A549 treated with ZK216348 at 1 μM for 4 hours (cell line): ENCODE measurements around the gene KCNG4. TPM values are rescaled to one million over a fixed set of nuclear protein-coding genes. Genes with fewer than 3 reads are reported as not detected.

Experiments
- total RNA-seq: library from RNA; stranded (reverse); fragments of 200-300 nt; extraction: Qiagen RNA extraction; gene quantifications from 5 replicates; pipeline ENCODE4 v1.2.3, GENCODE V29; 2022; ENCODE audit warnings: low read depth

KCNG4 gene
- total RNA-seq, result not detected in 5 replicates

DNA sequence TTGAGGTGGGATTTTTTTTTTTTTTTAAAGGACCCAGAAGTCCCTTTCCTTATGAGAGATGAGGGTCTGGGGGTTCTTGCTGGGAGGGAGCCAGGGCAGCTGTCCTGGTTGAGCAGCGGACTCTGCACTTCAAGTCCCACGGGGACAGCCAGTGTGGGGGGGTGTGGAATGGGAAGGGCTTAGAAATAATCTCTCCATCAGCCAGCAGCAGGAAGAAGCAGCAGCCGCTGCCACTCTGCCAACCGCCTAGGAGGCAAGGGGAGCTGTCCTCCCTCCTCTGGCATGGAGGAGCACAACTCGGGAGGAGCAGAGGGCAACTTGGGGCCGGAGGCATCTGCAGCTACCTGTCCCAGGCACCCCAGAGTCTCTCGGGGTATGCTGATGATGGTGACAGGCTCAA is at the start of gene KCNG4:
TSS of gene KCNG4 (minus strand) at position 104 of the 400 bp plus-strand sequence. CDS start 2,527 bp downstream, outside the sequence.

GRCh38 chr16:84190731-84191388 is 49.0 kb downstream of the KCNG4 start, which contains the start of gene ADAD2:
ADAD2 (plus strand) TSS chr16:84191157; CDS start chr16:84191231, 74 bp downstream.

GRCh38 chr16:84186685-84187437 is 53.0 kb downstream of the KCNG4 start, which contains the start of gene TAF1C:
TAF1C (minus strand) TSS chr16:84187057; CDS start chr16:84184988, 2,069 bp downstream.

Other genes starting within 250 kb of the KCNG4 start
- gene SLC38A8, start 197.2 kb downstream of the KCNG4 start, total RNA-seq, result not detected in 5 replicates
- gene MBTPS1, start 123.1 kb downstream of the KCNG4 start, total RNA-seq, result 34.2 to 49.0 TPM (median 46.7 TPM) in 5 replicates
- gene HSDL1, start 94.8 kb downstream of the KCNG4 start, total RNA-seq, result 14.6 to 19.7 TPM (median 18.5 TPM) in 5 replicates
- 0.18 to 0.28 TPM (median 0.22 TPM) in 4 of 5 replicates, not detected in the other for gene DNAAF1, start 94.7 kb downstream of the KCNG4 start, total RNA-seq
- gene TAF1C, start 53.0 kb downstream of the KCNG4 start, total RNA-seq, result 16.1 to 37.0 TPM (median 31.8 TPM) in 5 replicates
- not detected in 5 replicates for gene ADAD2, start 48.9 kb downstream of the KCNG4 start, total RNA-seq
- gene WFDC1, start 54.9 kb upstream of the KCNG4 start, total RNA-seq, result not detected in 5 replicates
- gene ATP2C2, start 128.5 kb upstream of the KCNG4 start, total RNA-seq, result 0.09 to 0.51 TPM (median 0.19 TPM) in 4 of 5 replicates, not detected in the other